ENCODE measurements around the gene TSTD2.
A peak's percentile ranks its signal among the peaks of the same experiment; 100 is the strongest.

Gene TSTD2

GRCh38 chr9:97633859-97634490 lies 807 bp upstream of the TSTD2 start:
- H4K91ac ChIP-seq (ENCODE audit: low read depth, low read length, poor library complexity), result no peak overlapping the region
- H3K9ac ChIP-seq (ENCODE audit: low read depth, low read length, poor library complexity), result peak overlapping the region; percentile 98
- peak overlapping the region; percentile 44 for H2AK5ac ChIP-seq (ENCODE audit: low read depth, low read length)
- peak overlapping the region; percentile 62 for H2BK15ac ChIP-seq (ENCODE audit: low read length)
- H4K8ac ChIP-seq (ENCODE audit: low read depth, low read length), result peak overlapping the region; percentile 93
- peak overlapping the region; percentile 93 for H3K18ac ChIP-seq (ENCODE audit: low read length)
- peak overlapping the region; percentile 78 for H3K14ac ChIP-seq (ENCODE audit: low read length)
- H3K27me3 ChIP-seq (ENCODE audit: control insufficient read depth in 3 of 3, insufficient read depth in 3 of 3, low read depth in 1 of 3, low read length in 3 of 3), result no peaks in the 10 kb centered on the region
- H3K9me3 ChIP-seq (replicated peaks in 1 of 2; ENCODE audit: control insufficient read depth in 2 of 2, insufficient read depth in 1 of 2, low read depth in 1 of 2, low read length in 2 of 2), result no peaks in the 10 kb centered on the region
- peak overlapping the region; percentile 92 to 100 for H3K4me3 ChIP-seq (ENCODE audit: low read length in 2 of 2)
- peaks cover 7 to 8% of the 10 kb centered on the region in 2 donors for H3K4me1 ChIP-seq (ENCODE audit: control insufficient read depth in 2 of 2, insufficient read depth in 1 of 2, low read depth in 1 of 2, low read length in 2 of 2)
- H2BK12ac ChIP-seq (ENCODE audit: low read length), result peak overlapping the region; percentile 53
- peak overlapping the region; percentile 91 for H3K27ac ChIP-seq (replicated peaks; ENCODE audit: low read length)
- H3K79me1 ChIP-seq (ENCODE audit: low read depth, low read length), result peaks cover 2% of the 10 kb centered on the region
- peak overlapping the region; percentile 93 for H2BK5ac ChIP-seq (ENCODE audit: low read length)
- no CpG with 5 or more reads among the region's 43 CpGs for WGBS, 2 donors (ENCODE audit: extremely low coverage in 2 of 2, insufficient read length in 2 of 2, insufficient replicate concordance in 1 of 2)
- H3K36me3 ChIP-seq (replicated peaks in 1 of 2; ENCODE audit: control insufficient read depth in 2 of 2, insufficient read depth in 2 of 2, low read length in 2 of 2), result peaks cover 0 to 27% of the 10 kb centered on the region in 2 donors
- peak overlapping the region; percentile 94 for H2AFZ ChIP-seq (ENCODE audit: low read length)
- H3K23ac ChIP-seq (ENCODE audit: low read depth, low read length, poor library complexity), result peak overlapping the region; percentile 94
- no peak overlapping the region for H2BK120ac ChIP-seq (ENCODE audit: low read depth, low read length)
- H3K4ac ChIP-seq (ENCODE audit: low read length), result no peak overlapping the region
- no peak for DNase-seq (ENCODE audit: low spot score)
- H3K4me2 ChIP-seq (ENCODE audit: insufficient read depth, low read length, poor library complexity, severe bottlenecking), result peak overlapping the region; percentile 86

GRCh38 chr9:97632248-97632984 lies 752 bp downstream of the TSTD2 start:
- H2BK12ac ChIP-seq (ENCODE audit: low read length), result no peak overlapping the region
- H3K4ac ChIP-seq (ENCODE audit: low read length), result no peak overlapping the region
- no peak overlapping the region for H4K8ac ChIP-seq (ENCODE audit: low read depth, low read length)
- H3K4me1 ChIP-seq (ENCODE audit: control insufficient read depth in 2 of 2, insufficient read depth in 1 of 2, low read depth in 1 of 2, low read length in 2 of 2), result peaks cover 8 to 11% of the 10 kb centered on the region in 2 donors
- H2BK15ac ChIP-seq (ENCODE audit: low read length), result no peak overlapping the region
- no peak overlapping the region for H3K14ac ChIP-seq (ENCODE audit: low read length)
- no peaks in the 10 kb centered on the region for H3K9me3 ChIP-seq (replicated peaks in 1 of 2; ENCODE audit: control insufficient read depth in 2 of 2, insufficient read depth in 1 of 2, low read depth in 1 of 2, low read length in 2 of 2)
- no peaks in the 10 kb centered on the region for H3K27me3 ChIP-seq (ENCODE audit: control insufficient read depth in 3 of 3, insufficient read depth in 3 of 3, low read depth in 1 of 3, low read length in 3 of 3)
- WGBS, 2 donors (ENCODE audit: extremely low coverage in 2 of 2, insufficient read length in 2 of 2, insufficient replicate concordance in 1 of 2), result no CpG with 5 or more reads among the region's 27 CpGs
- peaks cover 0 to 30% of the 10 kb centered on the region in 2 donors for H3K36me3 ChIP-seq (replicated peaks in 1 of 2; ENCODE audit: control insufficient read depth in 2 of 2, insufficient read depth in 2 of 2, low read length in 2 of 2)
- H2BK5ac ChIP-seq (ENCODE audit: low read length), result peak overlapping the region; percentile 93
- H3K23ac ChIP-seq (ENCODE audit: low read depth, low read length, poor library complexity), result no peak overlapping the region
- H2AK5ac ChIP-seq (ENCODE audit: low read depth, low read length), result no peak overlapping the region
- H2AFZ ChIP-seq (ENCODE audit: low read length), result peak overlapping the region; percentile 94
- peak; percentile 79 for DNase-seq (ENCODE audit: low spot score)
- H3K18ac ChIP-seq (ENCODE audit: low read length), result peak overlapping the region; percentile 91
- no peak overlapping the region for H2BK120ac ChIP-seq (ENCODE audit: low read depth, low read length)
- no peak overlapping the region for H3K9ac ChIP-seq (ENCODE audit: low read depth, low read length, poor library complexity)
- H3K4me2 ChIP-seq (ENCODE audit: insufficient read depth, low read length, poor library complexity, severe bottlenecking), result peak overlapping the region; percentile 58
- no peak overlapping the region for H4K91ac ChIP-seq (ENCODE audit: low read depth, low read length, poor library complexity)
- no peaks in the 10 kb centered on the region for H3K79me1 ChIP-seq (ENCODE audit: low read depth, low read length)
- peak overlapping the region; percentile 91 for H3K27ac ChIP-seq (replicated peaks; ENCODE audit: low read length)
- H3K4me3 ChIP-seq (ENCODE audit: low read length in 2 of 2), result peak overlapping the region; percentile 86 to 92

- no peak overlapping the region for H3K27ac ChIP-seq (replicated peaks; ENCODE audit: low read length)
- no peak overlapping the region for H3K4ac ChIP-seq (ENCODE audit: low read length)
- H2AFZ ChIP-seq (ENCODE audit: low read length), result no peak overlapping the region
- H3K4me2 ChIP-seq (ENCODE audit: insufficient read depth, low read length, poor library complexity, severe bottlenecking), result no peak overlapping the region
- H3K27me3 ChIP-seq (ENCODE audit: control insufficient read depth in 3 of 3, insufficient read depth in 3 of 3, low read depth in 1 of 3, low read length in 3 of 3), result no peaks in the 10 kb centered on the region
- no peak overlapping the region for H3K9ac ChIP-seq (ENCODE audit: low read depth, low read length, poor library complexity)
- H3K79me1 ChIP-seq (ENCODE audit: low read depth, low read length), result no peaks in the 10 kb centered on the region
- H4K91ac ChIP-seq (ENCODE audit: low read depth, low read length, poor library complexity), result no peak overlapping the region
- no peak overlapping the region for H4K8ac ChIP-seq (ENCODE audit: low read depth, low read length)
- H2BK5ac ChIP-seq (ENCODE audit: low read length), result no peak overlapping the region
- no peak overlapping the region for H3K14ac ChIP-seq (ENCODE audit: low read length)
- H2AK5ac ChIP-seq (ENCODE audit: low read depth, low read length), result no peak overlapping the region
- no peak overlapping the region for H2BK15ac ChIP-seq (ENCODE audit: low read length)
- H3K36me3 ChIP-seq (replicated peaks in 1 of 2; ENCODE audit: control insufficient read depth in 2 of 2, insufficient read depth in 2 of 2, low read length in 2 of 2), result peaks cover 1 to 35% of the 10 kb centered on the region in 2 donors
- H2BK120ac ChIP-seq (ENCODE audit: low read depth, low read length), result no peak overlapping the region
- peaks cover 8 to 11% of the 10 kb centered on the region in 2 donors for H3K4me1 ChIP-seq (ENCODE audit: control insufficient read depth in 2 of 2, insufficient read depth in 1 of 2, low read depth in 1 of 2, low read length in 2 of 2)
- H3K4me3 ChIP-seq (ENCODE audit: low read length in 2 of 2), result no peak overlapping the region
- H2BK12ac ChIP-seq (ENCODE audit: low read length), result no peak overlapping the region
- no peak for DNase-seq (ENCODE audit: low spot score)
- no peak overlapping the region for H3K18ac ChIP-seq (ENCODE audit: low read length)
- H3K23ac ChIP-seq (ENCODE audit: low read depth, low read length, poor library complexity), result no peak overlapping the region
- H3K9me3 ChIP-seq (replicated peaks in 1 of 2; ENCODE audit: control insufficient read depth in 2 of 2, insufficient read depth in 1 of 2, low read depth in 1 of 2, low read length in 2 of 2), result no peaks in the 10 kb centered on the region
These were observed 2.6 kb downstream of the TSTD2 start for GRCh38 chr9:97630591-97630990.

- no peak overlapping the region for H3K4ac ChIP-seq (ENCODE audit: low read length)
- H2BK15ac ChIP-seq (ENCODE audit: low read length), result no peak overlapping the region
- no peak overlapping the region for H3K4me2 ChIP-seq (ENCODE audit: insufficient read depth, low read length, poor library complexity, severe bottlenecking)
- peaks cover 6 to 49% of the 10 kb centered on the region in 2 donors for H3K36me3 ChIP-seq (replicated peaks in 1 of 2; ENCODE audit: control insufficient read depth in 2 of 2, insufficient read depth in 2 of 2, low read length in 2 of 2)
- H3K9ac ChIP-seq (ENCODE audit: low read depth, low read length, poor library complexity), result no peak overlapping the region
- no peak overlapping the region for H3K27ac ChIP-seq (replicated peaks; ENCODE audit: low read length)
- no peak for DNase-seq (ENCODE audit: low spot score)
- no peak overlapping the region for H3K4me3 ChIP-seq (ENCODE audit: low read length in 2 of 2)
- no peak overlapping the region for H2BK5ac ChIP-seq (ENCODE audit: low read length)
- H3K9me3 ChIP-seq (replicated peaks in 1 of 2; ENCODE audit: control insufficient read depth in 2 of 2, insufficient read depth in 1 of 2, low read depth in 1 of 2, low read length in 2 of 2), result no peaks in the 10 kb centered on the region
- H4K8ac ChIP-seq (ENCODE audit: low read depth, low read length), result no peak overlapping the region
- H2BK120ac ChIP-seq (ENCODE audit: low read depth, low read length), result no peak overlapping the region
- no peak overlapping the region for H2AK5ac ChIP-seq (ENCODE audit: low read depth, low read length)
- no peak overlapping the region for H3K14ac ChIP-seq (ENCODE audit: low read length)
- no peaks in the 10 kb centered on the region for H3K27me3 ChIP-seq (ENCODE audit: control insufficient read depth in 3 of 3, insufficient read depth in 3 of 3, low read depth in 1 of 3, low read length in 3 of 3)
- no peak overlapping the region for H4K91ac ChIP-seq (ENCODE audit: low read depth, low read length, poor library complexity)
- H3K4me1 ChIP-seq (ENCODE audit: control insufficient read depth in 2 of 2, insufficient read depth in 1 of 2, low read depth in 1 of 2, low read length in 2 of 2), result peaks cover 4 to 9% of the 10 kb centered on the region in 2 donors
- no peaks in the 10 kb centered on the region for H3K79me1 ChIP-seq (ENCODE audit: low read depth, low read length)
- H2BK12ac ChIP-seq (ENCODE audit: low read length), result no peak overlapping the region
- H3K23ac ChIP-seq (ENCODE audit: low read depth, low read length, poor library complexity), result no peak overlapping the region
- H2AFZ ChIP-seq (ENCODE audit: low read length), result no peak overlapping the region
- no peak overlapping the region for H3K18ac ChIP-seq (ENCODE audit: low read length)
These were observed 4.0 kb downstream of the TSTD2 start for GRCh38 chr9:97629156-97629555.

All from neuronal stem cell (in vitro differentiated cells).